ENCODE results near the gene FAM222A.
A peak's percentile ranks its signal among the peaks of the same experiment; 100 is the strongest.

FAM222A gene

DNA sequence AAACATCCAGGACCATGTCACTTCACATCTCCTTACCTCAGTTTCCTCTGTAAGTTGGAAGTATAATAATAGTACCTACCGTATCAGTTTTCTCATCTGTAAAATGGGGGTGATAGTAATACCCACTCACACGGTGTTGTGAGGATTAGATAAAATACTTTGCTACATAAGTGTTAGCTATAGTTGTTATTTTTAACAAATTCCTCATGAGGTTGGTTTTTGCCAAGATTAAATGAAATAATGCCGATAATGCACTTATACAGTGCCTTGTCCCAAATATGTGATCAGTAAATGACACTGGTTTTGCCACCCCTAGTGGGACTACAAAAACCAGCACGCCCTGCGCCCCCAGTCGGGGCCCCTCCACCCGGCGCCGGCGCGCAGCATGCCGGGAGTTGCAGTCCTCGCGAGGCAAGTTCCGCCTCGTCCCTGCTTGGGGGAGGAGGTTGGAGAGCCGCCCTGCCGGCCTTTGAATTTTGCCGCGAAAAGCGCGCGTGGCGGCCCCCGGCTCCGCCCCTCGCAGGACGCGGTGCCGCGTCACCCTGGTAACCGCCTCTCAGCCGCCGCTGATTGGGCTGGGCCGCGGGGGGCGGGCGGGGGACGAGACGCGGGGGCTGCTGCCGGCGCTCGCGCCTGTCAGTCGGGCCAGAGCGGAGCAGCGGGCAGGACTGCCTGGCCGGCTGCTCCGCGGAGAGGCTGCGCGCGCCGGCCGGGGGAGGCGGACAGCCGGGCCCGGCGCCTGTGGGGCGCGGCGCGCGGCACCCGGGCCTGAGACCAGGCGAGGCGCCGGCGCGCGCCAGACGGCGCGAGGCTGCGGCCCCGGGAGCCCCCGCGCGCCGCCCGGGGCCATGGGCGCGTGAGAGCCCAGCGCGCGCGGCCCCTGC lies at the start of gene FAM222A:
FAM222A (plus strand) TSS at position 639 of the 884 bp plus-strand sequence. CDS start 30,322 bp downstream, outside the sequence.
- peak; percentile 94 for DNase-seq

DNA sequence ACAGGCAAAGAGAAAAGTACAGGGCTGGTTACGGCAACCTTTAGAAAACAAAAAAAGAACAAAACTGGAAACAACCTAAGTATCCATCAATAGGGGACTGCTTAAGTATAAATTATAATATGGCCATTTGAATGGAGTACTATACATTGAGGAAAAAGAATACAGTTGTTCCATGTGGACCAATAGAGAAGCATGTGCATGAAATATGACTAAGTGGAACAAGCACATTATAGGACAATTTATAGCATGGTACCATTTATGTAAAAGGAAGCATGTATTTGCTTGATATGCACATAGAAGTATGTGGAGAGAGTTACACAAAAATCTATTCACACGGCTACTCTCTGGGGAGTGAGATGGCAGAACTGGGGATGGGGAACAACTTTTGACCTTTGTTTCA lies 49.2 kb upstream of the FAM222A start:
- no peak for DNase-seq

DNA sequence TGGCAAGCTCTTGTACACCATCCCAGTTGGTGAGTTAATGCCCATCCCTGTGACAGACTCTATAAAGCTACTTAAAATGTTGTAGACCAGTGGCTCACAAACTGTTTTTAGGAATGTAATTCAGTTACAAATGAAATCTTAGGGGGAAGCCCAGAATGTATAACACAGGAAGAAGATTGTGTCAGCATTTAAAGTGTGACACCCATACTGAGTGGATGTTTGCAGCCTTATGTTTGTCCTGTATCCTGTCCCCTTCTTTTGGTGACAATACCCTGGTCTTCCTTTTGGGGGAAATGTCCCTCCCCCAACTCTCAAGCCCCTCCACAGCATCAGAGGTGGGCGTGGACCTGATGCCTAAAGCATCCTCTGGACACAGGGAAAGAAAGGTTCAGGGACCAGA lies 47.6 kb upstream of the FAM222A start:
- no peak for DNase-seq

DNA sequence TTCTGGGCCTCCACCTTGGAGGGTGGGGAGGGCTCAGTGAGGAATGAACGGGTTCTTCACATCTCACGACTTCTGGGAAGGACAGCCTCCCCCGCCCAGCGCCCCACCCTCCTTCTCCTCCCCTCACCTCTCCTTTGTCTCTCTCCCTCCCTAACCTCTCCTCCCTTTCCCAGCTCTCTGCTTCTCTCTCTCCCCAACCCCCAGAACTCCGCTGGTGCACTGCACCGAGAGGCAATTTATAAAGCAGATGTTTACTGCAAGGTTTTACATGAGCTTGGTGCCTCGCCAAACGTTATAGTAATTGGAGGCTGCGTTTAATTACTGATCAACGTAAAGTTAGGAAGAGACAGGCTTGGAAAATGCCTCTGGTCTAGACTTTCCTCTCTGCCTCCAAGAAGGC lies 42.9 kb upstream of the FAM222A start:
- peak; percentile 82 for DNase-seq

DNA sequence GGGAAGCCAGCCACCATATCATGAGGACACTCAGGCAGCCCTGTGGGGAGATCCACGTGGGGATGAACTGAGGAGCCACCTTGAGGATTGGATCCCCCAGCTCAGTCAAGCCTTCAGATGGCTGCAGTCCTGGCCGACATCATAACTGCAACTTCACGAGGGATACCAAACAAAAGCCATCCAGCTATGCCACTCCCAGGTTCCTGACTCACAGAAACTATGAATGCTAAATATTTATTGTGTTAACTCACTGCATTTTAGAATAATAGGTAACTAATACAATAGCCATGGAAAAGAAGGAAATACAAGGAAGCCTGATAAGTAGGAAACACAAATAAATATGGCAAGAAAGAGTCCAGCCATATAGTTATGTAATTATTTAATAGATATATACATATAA lies 42.1 kb upstream of the FAM222A start:
- no peak for DNase-seq

DNA sequence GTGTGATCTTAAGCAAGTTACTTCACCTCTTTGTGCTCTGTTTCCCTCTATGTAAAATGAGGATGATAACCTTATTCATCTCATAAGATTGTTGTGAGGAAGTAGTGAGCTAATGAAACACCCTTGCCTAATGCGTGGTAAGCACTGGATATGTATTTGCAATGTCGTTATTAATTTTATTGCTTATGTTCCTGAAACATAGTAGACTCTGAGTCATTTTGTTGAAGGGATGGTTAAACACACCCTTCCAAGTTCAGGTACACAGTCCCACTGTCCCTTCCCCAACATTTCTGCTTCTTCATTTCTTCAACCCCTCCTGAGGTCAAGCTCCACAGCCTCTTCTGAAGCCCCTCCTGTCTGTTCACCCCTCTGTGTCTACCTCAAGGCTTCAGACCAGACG lies 40.2 kb upstream of the FAM222A start:
- DNase-seq: no peak

DNA sequence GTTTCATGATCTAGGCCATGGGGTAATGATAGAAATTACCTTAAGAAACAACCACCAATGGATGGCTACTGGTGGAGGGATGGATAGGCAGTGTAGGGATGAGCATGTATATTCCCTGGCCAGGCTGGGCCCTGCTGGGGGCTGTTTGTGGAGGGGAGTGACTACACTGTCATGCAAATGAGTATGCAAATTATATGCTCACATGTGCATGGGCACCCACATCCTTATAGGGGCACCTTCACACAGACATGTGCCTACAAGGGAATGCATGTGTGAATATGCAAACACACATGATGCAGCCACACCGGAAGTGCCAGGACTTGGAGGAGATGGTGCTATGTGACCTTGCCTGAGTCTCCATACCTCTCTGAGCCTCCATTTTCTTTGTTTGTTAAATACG lies 39.7 kb upstream of the FAM222A start:
- no peak for DNase-seq

DNA sequence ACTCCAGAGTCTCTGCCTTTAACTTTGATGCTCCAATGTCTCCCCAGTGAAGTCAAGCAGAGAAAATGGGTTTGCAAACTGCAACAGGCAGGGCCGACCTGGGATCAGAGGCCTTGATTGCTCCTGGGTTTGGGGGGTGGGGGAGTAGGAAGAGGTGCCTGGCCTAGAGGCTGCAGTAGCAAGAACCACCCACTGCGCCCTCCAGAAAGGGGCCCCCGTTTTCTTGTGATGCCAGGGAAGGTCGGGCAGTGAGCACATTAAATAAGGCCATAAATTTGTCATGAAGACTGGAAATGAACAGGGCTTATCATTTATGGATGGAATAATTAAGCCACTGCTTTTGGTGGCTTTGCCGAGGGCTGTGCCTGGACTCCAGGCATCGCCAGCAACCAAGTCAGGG lies 38.2 kb upstream of the FAM222A start:
- no peak for DNase-seq

DNA sequence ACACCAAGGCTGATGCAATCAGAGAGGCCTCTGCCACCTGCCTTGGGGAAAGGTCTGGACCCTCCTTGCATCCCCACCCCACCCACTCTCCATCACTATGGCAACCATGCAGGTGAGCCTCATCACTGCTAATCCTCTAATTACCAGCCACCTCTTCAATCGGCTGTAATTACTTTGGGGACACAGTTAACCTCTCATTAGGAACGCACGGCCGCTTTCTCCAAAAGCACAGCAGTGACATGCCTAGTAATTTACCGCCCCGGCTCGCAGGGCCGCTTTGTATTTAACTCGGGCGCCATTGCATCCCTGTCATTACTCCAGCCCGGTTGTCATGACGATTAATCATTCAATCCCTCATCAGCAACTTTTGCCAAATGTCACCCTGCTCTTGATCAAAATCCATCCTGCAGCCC lies 36.3 kb upstream of the FAM222A start:
- DNase-seq: peak; percentile 54

DNA sequence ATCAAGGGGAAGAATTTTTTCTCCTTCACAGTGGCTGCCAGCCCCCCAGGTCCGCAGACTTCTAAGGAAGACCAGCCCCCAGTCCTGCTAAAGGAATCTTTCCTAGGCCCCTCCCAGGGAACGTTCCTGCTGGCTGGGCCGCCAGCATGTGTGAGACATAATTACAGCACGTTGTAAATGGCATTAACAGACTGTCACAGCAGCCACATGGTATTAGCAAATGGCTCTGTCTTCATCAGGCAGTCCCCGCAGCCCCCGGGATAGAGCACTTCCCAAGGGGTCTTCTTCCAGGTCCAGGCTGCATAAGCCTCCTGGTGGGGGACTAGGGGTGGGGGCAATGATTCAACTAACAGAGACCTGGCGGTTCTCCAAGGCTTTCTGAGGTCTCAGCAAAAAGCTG lies 34.9 kb upstream of the FAM222A start:
- DNase-seq: peak; percentile 67

DNA sequence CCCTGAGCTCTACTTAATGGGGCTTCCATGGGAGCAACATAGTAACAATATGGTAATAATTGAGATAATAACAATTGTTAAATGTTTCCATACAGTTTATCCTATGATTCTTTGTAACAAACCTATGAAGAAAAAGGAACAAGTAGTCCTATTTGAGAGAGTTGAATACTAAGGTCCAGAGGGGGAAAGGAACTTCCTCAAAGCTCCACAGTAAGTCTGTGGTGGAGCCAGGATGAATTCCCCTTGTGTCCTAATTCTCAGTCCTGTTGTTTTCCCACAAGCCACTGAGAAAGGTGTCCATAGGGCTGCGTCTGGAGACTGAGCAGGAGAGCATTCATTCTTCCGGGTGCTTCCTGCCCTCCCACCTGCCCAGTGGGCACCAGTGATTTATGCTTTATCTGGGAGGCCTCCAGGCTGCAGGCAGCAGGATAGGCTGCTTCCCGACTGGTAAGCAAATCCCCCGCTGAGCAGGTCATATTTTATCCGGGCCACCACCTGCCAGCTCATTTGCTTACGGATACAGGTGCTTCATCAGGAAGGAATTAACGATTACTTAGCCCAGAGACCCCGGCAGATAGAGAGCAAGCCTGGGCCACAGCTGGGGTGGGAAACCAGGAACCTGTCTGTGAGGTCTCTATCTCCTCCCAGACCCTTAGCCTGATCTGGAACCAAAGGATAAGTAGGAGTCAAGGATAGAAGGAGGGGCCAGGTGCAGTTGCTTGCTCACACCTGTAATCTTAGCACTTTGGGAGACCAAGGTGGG lies 33.9 kb upstream of the FAM222A start:
- peak; percentile 75 for DNase-seq

DNA sequence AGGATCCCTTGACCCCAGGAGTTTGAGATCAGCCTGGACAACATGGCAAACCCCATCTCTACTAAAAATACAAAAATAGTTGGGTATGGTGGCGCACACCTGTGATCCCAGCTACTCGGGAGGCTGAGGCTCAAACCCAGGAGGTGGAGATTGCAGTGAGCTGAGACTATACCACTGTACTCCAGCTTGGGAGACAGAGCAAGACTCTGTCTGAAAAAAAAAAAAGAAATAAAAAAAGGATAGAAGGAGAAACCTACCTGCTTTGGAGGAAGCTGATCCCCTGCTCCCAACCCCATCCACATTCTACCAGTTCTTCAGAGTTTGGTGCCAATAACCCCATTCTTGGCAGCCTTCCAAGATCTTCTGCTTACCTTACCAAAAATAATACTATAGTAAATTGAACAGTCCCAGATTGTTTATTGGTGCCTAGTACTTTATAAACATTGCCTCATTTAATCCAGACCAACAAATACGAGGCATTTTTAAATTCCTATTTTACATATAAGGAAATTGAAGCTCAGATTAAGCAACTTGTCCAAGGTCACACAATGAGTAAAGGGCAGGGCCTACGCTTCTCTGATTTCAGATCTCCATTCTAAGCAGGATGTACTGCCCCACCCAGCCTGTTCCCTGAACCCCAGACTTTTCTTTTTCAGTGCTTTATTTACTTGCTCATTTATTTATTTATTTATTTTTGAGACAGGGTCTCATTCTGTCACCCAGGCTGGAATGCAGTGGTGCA lies 33.2 kb upstream of the FAM222A start:
- peak; percentile 83 for DNase-seq

DNA sequence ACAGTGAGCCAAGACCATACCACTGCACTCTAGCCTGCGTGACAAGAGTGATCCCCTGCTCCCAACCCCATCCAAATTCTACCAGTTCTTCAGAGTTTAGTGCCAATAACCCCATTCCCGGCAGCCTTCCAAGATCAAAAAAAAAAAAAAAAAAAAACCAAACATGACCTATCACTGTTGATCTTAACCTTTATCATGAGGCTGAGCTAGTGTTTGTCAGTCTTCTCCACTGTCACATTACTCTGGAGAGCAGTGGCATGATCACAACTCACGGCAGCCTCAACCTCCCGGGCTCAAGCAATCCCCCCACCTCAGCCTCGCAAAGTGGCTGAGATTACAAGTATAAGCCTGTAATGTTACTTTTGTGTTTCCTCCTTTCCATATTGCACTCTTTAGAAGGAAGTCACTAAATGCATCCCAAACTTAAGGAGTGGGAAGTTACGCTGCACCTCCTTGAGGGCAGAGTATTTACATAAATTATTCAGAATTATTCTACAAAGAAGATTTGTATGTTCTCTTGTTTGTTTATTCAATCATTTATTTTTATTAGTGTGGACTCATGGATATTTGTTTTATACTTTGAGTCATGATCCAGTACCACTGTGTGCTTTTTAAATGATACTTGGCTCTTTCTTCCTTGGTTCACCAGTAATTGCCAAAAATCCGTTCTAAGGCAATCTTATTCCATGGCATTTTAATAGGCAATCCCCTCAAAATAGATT lies 31.5 kb upstream of the FAM222A start:
- no peak for DNase-seq

DNA sequence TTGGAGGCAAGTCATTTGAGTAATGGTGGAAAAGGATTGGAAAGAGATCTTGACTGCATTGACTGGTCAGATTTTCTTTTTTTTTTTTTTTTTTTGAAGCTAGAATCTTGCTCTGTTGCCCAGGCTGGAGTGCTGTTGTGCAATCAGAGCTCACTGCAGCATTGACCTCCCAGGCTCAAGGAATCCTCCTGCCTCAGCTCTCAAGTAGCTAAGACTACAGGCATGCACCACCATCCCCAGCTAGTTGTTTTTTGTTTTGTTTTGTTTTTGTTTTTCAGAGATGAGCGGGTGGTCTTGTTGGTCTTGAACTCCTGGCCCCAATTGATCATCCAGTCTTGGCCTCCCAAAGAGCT lies 30.9 kb upstream of the FAM222A start:
- DNase-seq: no peak

DNA sequence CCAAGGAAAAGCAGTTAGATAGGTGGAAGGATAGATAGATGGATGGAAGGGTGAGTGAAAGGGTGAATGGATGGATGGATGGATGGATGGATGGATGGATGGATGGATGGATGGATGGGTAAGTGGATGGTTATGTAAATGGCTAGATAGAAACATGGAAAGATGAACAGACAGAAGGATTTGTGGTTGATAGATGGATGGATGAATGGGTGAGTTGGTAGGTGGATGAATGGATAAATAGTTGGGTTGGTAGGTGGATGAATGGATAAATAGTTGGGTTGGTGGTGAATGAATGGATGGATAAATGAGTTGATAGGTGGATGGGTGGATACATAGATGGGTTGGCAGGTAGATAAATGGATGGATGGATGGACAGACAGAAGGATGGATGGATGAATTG lies 30.3 kb upstream of the FAM222A start:
- DNase-seq: no peak

DNA sequence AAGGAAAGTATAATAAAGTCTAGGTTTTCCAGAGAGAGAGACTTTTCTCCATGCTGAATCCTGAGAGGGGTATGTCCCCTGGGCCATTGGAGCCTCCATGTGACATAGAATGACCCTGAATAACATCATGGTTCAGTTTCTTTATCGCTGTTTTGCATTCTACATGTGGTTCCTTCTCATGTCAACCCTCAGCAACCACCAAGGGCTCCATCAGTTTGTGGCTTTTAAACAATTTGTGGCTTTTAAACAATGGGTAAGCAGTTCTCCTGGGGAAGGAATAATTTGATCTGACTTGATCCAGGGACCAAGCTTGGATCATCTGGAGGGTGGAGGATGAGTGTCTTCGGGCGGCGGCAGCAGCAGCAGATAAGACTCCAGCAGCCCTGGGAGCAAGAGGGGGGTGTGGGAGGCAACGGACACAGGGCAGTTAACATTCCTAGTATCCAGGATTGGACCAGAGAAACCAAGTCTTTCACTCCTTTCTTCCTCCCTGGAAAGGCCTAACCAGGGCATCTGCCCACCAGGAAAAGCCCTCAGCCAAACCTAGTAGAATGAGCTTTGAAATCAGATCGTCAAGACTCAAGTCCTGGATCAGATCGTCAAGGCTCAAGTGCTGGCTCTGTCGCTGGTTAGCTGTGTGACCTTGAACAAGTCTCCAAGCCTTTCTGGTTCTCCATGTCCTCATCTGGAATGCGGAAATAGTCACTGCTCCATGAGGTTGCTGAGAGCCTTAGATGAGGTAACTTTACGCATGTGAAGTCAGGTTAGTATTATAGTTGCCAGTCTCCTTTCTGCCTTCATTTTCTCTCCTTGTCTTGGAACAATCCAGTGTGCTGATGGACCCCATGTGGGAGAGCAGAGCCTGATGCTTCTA lies 27.8 kb upstream of the FAM222A start:
- no peak for DNase-seq

DNA sequence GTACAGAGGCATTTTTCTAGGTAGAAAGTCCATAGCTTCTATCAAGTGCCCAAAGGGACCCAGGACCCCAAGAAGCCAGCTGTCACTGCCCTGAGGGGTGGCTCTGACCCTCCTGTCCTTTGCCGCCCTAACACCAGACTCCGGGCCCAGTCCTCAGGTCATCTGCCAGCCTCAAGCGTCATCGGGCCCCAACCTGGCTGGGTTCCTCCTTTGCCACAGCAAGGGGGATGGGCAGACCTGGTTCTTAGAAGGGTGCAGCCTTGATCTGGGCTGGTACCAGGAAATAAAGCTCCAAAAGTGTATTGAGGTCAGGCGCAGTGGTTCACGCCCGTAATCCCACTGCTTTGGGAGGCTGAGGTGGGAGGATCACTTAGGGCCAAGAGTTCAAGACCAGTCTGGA lies 27.1 kb upstream of the FAM222A start:
- no peak for DNase-seq

DNA sequence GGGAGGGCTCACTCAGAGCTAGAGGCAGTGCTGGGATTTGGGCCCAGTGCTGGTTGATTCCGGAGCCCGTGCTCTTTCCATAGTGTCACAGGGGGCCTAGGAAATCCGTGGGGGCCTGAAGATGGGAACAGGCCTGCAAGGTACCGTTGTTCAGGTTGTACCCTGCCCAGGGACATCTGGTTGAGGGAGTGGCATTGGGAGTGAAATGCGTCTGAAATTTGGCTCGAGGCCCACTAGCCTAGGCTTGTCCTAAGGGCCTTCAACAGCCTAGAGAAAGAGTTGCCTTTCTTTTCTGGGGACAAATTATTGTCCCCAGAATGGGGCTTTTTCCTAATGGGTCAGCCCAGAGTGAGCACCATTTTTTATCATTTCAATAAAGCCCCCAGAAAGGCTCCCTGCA lies 26.4 kb upstream of the FAM222A start:
- DNase-seq: peak; percentile 52

DNA sequence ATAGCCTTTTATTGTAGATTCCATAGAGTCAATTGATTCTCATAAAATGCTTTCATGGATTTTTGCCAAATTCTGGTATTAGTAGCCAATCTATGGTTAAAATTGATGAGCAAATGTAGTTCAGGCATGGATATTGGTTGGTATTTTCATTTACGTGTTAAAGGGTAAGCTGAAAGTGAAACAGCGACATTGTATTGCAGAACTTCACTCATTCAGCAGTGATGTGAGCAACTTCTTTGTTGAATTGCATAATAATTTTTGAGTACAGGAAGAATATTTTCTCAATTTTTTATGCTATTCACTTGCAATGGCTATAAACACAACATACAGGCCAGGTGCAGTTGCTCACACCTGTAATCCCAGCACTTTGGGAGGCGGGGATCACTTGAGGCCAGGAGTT lies 24.2 kb upstream of the FAM222A start:
- DNase-seq: no peak

DNA sequence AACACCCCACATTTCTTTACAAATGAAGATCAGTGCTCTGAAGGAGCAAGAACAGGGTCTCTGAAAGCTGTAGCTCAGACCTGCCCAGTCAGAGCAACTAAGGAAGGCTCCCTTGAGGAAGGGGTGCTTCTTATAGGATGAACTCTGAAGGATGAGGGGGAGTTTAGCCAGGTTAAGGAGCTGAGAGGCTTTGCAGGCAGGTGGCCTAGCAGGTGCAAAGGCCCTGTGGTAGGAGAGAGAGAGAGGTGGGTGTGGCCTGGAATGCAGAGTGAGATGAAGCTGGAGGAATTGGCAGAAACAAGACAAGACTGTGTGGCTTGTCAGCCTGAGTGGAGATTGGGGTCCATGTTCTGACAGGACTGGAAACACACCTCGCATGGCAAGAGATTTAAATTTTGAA lies 20.5 kb upstream of the FAM222A start:
- DNase-seq: no peak

DNA sequence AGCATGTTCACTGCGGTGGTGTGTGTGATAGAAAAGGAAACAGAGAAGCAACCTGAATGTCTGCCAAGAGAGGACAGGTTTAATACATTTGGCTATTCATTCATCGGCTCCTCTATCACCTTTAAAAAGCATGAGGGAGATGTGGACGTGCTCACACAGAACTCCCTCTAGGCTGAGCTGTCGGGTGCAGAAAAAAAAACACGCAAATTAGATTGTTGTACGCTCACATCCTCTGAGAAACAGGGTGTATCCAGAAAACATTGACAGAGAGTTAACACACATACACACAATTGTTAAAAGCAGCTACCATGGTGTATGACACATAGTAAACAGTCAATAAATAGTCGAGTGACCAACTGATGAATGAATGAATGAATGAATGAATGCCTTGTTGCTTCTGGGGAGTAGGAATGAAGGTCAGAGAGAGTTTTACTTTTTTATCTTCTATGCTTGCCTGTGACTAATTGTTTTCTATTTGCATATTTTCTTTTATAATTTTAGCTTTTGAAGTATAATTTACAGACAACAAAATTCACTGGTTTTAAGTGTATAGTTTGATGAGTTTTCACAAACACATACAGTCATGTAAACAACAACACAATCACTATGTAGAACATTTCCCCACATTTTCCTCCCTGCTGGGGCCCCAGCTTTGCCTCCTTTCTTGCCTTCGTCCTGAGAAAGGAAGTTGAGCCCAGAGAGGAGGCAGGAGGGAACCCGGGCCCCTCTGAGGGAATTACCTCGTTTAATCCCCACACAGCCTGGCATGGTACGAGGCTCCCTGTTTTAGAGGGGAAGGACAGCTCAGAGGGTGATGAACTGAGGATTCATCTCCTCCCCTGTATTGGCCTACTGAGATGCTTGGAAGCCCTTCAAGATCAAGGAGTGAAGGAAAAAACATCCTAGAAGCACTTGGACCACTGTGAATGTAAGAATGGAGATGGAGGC lies 19.7 kb upstream of the FAM222A start:
- no peak for DNase-seq

Measured in NCI-H2171 treated with DMSO at 0.1 percent for 48 hours (cell line).